ENCODE measurements around the gene KREMEN1. TPM values are rescaled to one million over a fixed set of nuclear protein-coding genes. Genes with fewer than 3 reads are reported as not detected.
A peak's percentile ranks its signal among the peaks of the same experiment; 100 is the strongest.

The KREMEN1 gene
- total and polyA plus RNA-seq, 2 experiments from 2014 or later, result 7.5 to 10.5 TPM

DNA sequence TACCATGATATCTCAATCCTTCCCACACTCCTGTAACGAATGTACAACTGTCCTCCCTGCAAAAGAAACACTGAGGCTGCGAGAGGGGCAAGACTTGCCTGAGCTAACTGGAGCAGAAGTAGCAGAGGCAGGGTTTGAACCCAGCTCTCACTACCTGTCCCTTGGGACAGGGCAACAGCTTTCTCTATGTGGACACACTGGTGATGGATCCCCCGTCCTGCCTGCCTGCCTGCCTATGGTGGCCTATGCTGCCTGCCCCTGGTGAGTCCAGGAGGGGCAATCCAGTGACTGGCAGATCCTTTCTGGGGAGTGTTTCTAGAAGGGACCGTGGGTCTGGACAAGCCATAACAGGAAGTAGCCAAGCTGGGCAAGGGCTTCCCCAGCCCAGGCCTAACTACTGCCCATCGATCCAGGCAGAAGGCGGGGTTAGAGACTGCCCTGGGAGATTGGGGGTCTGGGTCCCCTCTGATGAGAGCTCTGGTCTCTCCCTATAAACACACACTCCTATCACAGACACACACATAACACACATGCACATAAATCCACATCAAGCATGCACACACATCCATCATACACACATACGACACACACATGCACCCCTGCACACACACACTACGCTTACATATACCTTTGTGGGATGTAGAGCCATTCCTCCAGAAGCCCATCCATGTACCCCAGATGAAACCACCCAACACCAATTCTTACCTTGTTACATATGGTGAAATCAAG lies 131.8 kb downstream of the KREMEN1 start:
- no peak overlapping the region for H3K27ac ChIP-seq

DNA sequence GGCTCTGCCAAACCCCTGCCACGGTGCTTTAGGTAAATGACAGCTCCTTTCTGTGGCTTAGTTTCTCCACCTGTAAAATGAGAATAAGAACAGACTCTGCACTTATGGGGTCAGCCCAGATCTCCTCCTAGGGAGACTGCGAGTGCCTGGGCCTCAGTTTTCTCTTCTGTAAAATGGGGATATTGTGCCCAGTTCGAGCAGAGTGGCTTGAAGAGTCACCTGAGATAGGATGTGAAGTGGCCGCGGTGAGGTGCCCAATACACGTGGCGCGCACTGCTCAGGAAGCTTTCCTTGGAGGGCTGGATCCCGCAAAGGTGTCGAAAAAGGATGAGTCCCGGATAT lies 132.4 kb downstream of the KREMEN1 start:
- H3K27me3 ChIP-seq, result no peaks in the 10 kb centered on the region
- H3K9me2 ChIP-seq (replicated peaks; ENCODE audit: insufficient read depth), result no peaks in the 10 kb centered on the region
- H3K4me2 ChIP-seq, result peak overlapping the region; percentile 85
- no peak overlapping the region for H3K27ac ChIP-seq
- H3K4me3 ChIP-seq, result no peak overlapping the region
- H3K79me2 ChIP-seq, result no peaks in the 10 kb centered on the region
- peak overlapping the region; percentile 60 for H2AFZ ChIP-seq
- DNase-seq (ENCODE audit: low spot score), result no peak
- no peaks in the 10 kb centered on the region for H3K9me3 ChIP-seq (ENCODE audit: low read depth)
- 74% methylated on average over 11 of the region's 11 CpGs for WGBS (ENCODE audit: low lambda C conversion rate, missing lambda C conversion rate)
- H3K36me3 ChIP-seq (replicated peaks; ENCODE audit: insufficient read depth, low read depth), result no peaks in the 10 kb centered on the region
- H4K20me1 ChIP-seq (ENCODE audit: insufficient read depth, poor library complexity, severe bottlenecking), result no peaks in the 10 kb centered on the region
- H3K4me1 ChIP-seq (ENCODE audit: insufficient read depth), result peaks cover 9% of the 10 kb centered on the region
- no peak for TF ChIP-seq EZH2phosphoT487 (IDR thresholded peaks at IDR 0.05; ENCODE audit: low read depth, severe bottlenecking, unreplicated experiment)
- no peak for TF ChIP-seq EZH2 (IDR thresholded peaks at IDR 0.05; ENCODE audit: borderline replicate concordance)
- TF ChIP-seq, protein P1, sequence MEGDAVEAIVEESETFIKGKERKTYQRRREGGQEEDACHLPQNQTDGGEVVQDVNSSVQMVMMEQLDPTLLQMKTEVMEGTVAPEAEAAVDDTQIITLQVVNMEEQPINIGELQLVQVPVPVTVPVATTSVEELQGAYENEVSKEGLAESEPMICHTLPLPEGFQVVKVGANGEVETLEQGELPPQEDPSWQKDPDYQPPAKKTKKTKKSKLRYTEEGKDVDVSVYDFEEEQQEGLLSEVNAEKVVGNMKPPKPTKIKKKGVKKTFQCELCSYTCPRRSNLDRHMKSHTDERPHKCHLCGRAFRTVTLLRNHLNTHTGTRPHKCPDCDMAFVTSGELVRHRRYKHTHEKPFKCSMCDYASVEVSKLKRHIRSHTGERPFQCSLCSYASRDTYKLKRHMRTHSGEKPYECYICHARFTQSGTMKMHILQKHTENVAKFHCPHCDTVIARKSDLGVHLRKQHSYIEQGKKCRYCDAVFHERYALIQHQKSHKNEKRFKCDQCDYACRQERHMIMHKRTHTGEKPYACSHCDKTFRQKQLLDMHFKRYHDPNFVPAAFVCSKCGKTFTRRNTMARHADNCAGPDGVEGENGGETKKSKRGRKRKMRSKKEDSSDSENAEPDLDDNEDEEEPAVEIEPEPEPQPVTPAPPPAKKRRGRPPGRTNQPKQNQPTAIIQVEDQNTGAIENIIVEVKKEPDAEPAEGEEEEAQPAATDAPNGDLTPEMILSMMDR (IDR thresholded peaks at IDR 0.05; ENCODE audit: poor library complexity), result no peak

More for the DNA sequence above, 131.8 kb downstream of the KREMEN1 start:
- Histone ChIP-seq H3K9me3 (ENCODE audit: low read depth) (no peaks in the 10 kb centered on the region), H3K36me3 (replicated peaks; ENCODE audit: insufficient read depth, low read depth) (no peaks in the 10 kb centered on the region), H3K79me2 (no peaks in the 10 kb centered on the region), H3K4me3 (no peak overlapping the region), H3K27me3 (no peaks in the 10 kb centered on the region), H3K4me2 (no peak overlapping the region), H4K20me1 (ENCODE audit: insufficient read depth, poor library complexity, severe bottlenecking) (no peaks in the 10 kb centered on the region), H3K4me1 (ENCODE audit: insufficient read depth) (peaks cover 9% of the 10 kb centered on the region), H3K9me2 (replicated peaks; ENCODE audit: insufficient read depth) (no peaks in the 10 kb centered on the region), H2AFZ (no peak overlapping the region)
- WGBS (ENCODE audit: low lambda C conversion rate, missing lambda C conversion rate), result 85% methylated on average over 8 of the region's 8 CpGs
- DNase-seq (ENCODE audit: low spot score), result no peak
- TF ChIP-seq, protein P1 (IDR thresholded peaks at IDR 0.05; ENCODE audit: poor library complexity), result no peak
- TF ChIP-seq EZH2 (IDR thresholded peaks at IDR 0.05; ENCODE audit: borderline replicate concordance) (no peak), EZH2phosphoT487 (IDR thresholded peaks at IDR 0.05; ENCODE audit: low read depth, severe bottlenecking, unreplicated experiment) (no peak)

DNA sequence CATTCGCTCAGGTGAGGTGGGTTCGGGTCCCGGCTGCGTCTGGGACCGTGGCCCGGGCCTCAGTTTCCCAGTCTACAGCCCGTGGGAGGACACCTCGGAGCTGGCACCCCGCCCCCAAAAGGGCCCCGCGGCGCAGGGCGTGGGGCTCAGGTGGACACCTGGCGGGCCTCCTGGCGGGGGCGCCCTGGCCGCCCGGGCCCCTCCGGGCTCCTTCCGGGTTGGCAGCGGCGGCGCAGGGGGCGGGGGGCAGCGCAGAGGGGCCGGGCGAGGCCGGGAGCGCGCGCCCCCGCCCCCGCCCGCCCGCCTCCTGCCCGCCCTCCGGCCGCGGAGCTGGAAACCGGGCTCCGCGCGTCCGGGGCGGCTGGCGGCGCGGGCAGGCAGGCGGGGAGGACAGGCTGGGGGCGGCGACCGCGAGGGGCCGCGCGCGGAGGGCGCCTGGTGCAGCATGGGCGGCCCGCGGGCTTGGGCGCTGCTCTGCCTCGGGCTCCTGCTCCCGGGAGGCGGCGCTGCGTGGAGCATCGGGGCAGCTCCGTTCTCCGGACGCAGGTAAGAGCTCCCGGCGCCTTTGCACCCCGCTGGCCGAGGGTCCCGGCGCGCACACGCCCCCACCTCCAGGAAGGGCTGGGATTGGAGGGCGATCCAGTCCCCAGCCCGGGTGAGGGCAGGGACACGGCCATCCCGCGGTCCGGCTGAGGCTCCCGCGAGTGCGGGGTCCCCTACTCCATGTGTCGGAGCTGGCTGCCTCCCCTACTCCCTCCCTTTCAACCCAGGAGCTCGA lies 132.9 kb downstream of the KREMEN1 start, which contains the start of gene EMID1:
TSS of gene EMID1 (plus strand) at position 303 of the 778 bp plus-strand sequence. CDS start at position 446, 143 bp downstream.
- no peaks in the 10 kb centered on the region for H3K9me2 ChIP-seq (replicated peaks; ENCODE audit: insufficient read depth)
- peak; percentile 81 for DNase-seq (ENCODE audit: low spot score)
- TF ChIP-seq EZH2 (IDR thresholded peaks at IDR 0.05; ENCODE audit: borderline replicate concordance) (no peak), EZH2phosphoT487 (IDR thresholded peaks at IDR 0.05; ENCODE audit: low read depth, severe bottlenecking, unreplicated experiment) (no peak)
- TF ChIP-seq, protein P1 (IDR thresholded peaks at IDR 0.05; ENCODE audit: poor library complexity), result peak; percentile 23
- no peak within 1 kb of the TSS for H3K27ac ChIP-seq
- no peaks in the 10 kb centered on the region for H4K20me1 ChIP-seq (ENCODE audit: insufficient read depth, poor library complexity, severe bottlenecking)
- H3K36me3 ChIP-seq (replicated peaks; ENCODE audit: insufficient read depth, low read depth), result no peaks in the 10 kb centered on the region
- H3K9me3 ChIP-seq (ENCODE audit: low read depth), result no peaks in the 10 kb centered on the region
- H3K4me1 ChIP-seq (ENCODE audit: insufficient read depth), result peaks cover 9% of the 10 kb centered on the region
- peak within 1 kb of the TSS; percentile 95 for H2AFZ ChIP-seq
- WGBS (ENCODE audit: low lambda C conversion rate, missing lambda C conversion rate), result 9% methylated on average over 23 of the region's 90 CpGs
- peak within 1 kb of the TSS; percentile 64 for H3K4me3 ChIP-seq
- H3K4me2 ChIP-seq, result peak within 1 kb of the TSS; percentile 95
- H3K27me3 ChIP-seq, result no peaks in the 10 kb centered on the region
- H3K79me2 ChIP-seq, result no peaks in the 10 kb centered on the region
